Suprapubic skin (tissue), 3 donors: ENCODE results near the gene EXOC1.

ENCODE experiments used
- EP300 ChIP-seq: sonication (generic); formaldehyde crosslinking; IDR thresholded peaks from one replicate; pipeline ENCODE4 v1.6.1; 2017; ENCODE audit warnings: antibody characterized with exemption
- TF ChIP-seq, protein P1 (sequence below), 2 donors: fragments of 200-600 bp in 1 of 2; fragments of 450-650 bp in 1 of 2; sonication (generic) in 1 of 2; IDR thresholded peaks; one replicate each; pipeline ENCODE4 v1.5.1; 2016 to 2019; ENCODE audit warnings: antibody characterized with exemption in 2 of 2, mild to moderate bottlenecking in 1 of 2, moderate library complexity in 1 of 2

DNA sequence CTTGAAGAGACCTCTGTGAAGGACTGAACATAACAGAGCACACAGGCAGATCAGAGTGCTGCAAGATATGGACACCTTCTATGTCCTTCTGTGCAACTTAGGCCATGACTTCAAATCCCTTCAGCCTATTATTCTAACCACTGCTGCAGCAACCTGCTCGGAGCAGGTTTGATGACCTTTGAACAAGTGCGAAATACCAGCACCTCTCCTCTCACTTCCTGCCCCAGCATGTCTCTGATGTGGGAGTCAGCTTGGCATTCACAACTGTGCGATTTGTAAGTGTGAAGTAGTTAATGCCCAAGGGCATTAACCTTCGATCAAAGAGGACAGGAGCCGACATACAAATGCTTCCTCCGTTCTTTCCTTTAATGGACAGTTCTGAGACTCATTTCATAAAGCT, 1.6 kb upstream of the EXOC1 start:
- TF ChIP-seq, protein P1, sequence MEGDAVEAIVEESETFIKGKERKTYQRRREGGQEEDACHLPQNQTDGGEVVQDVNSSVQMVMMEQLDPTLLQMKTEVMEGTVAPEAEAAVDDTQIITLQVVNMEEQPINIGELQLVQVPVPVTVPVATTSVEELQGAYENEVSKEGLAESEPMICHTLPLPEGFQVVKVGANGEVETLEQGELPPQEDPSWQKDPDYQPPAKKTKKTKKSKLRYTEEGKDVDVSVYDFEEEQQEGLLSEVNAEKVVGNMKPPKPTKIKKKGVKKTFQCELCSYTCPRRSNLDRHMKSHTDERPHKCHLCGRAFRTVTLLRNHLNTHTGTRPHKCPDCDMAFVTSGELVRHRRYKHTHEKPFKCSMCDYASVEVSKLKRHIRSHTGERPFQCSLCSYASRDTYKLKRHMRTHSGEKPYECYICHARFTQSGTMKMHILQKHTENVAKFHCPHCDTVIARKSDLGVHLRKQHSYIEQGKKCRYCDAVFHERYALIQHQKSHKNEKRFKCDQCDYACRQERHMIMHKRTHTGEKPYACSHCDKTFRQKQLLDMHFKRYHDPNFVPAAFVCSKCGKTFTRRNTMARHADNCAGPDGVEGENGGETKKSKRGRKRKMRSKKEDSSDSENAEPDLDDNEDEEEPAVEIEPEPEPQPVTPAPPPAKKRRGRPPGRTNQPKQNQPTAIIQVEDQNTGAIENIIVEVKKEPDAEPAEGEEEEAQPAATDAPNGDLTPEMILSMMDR (IDR thresholded peaks at IDR 0.05), result no peak
- no peak for TF ChIP-seq EP300
